ENCODE data around the gene COL7A1.
"Not testable (repeated sequence)": the region's sequence is repeated elsewhere in the genome, so short reads cannot be mapped to it uniquely, and the experiment has no call there.

Gene COL7A1

DNA sequence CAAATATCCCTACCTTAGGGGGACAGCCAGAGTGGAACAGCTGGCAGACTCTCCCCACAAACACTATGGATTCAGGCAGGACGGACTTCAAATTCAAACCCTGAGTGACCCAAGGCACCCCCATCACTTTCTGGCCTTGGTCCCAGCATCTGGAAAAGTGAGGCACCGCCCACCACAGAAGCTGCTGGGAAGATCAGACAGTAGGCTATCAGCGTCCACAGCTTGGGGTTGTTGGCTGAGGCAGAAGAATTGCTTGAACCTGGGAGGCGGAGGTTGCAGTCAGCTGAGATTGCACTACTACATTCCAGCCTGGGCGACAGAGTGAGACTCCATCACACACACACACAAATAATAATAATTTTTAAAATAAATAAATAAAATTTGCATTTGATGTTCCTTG is 47.0 kb downstream of the COL7A1 start:
- Histone ChIP-seq H3K4me1 (ENCODE audit: control insufficient read depth, insufficient read depth, low read length) (no peaks in the 10 kb centered on the region), H3K9me3 (ENCODE audit: control insufficient read depth, low read length) (no peaks in the 10 kb centered on the region), H3K4me3 (ENCODE audit: low read length) (no peak overlapping the region), H3K36me3 (ENCODE audit: control insufficient read depth, insufficient read depth, low read length, severe bottlenecking) (no peaks in the 10 kb centered on the region), H3K27me3 (replicated peaks; ENCODE audit: control insufficient read depth, insufficient read depth, low read length) (no peaks in the 10 kb centered on the region), H3K9ac (ENCODE audit: low read length) (no peak overlapping the region)
- DNase-seq (ENCODE audit: low read depth): no peak

- Histone ChIP-seq H3K36me3 (ENCODE audit: control insufficient read depth, insufficient read depth, low read length, severe bottlenecking) (no peaks in the 10 kb centered on the region), H3K4me3 (ENCODE audit: low read length) (no peak overlapping the region), H3K27me3 (replicated peaks; ENCODE audit: control insufficient read depth, insufficient read depth, low read length) (no peaks in the 10 kb centered on the region), H3K4me1 (ENCODE audit: control insufficient read depth, insufficient read depth, low read length) (no peaks in the 10 kb centered on the region), H3K9ac (ENCODE audit: low read length) (no peak overlapping the region), H3K9me3 (ENCODE audit: control insufficient read depth, low read length) (no peaks in the 10 kb centered on the region)
- no peak for DNase-seq (ENCODE audit: low read depth)
Measured at GRCh38 chr3:48546203-48546829, 48.8 kb downstream of the COL7A1 start.

DNA sequence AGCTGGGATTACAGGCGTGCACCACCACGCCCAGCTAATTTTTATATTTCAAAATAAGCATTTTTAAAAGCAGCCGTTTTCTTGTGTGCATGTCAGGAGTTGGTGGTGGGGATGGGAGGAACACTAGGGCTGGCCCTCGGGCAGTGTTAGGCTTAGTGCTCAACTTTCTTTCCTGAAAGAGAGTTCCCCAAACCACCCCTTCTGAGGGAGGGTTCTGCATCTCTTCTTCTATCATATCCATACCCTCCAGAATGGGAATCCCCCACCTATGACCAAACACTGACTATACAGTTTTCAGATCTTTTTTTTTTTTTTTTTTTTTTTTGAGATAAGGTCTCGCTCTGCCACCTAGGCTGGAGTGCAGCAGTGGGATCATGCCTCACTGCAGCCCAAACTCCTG is 51.0 kb downstream of the COL7A1 start:
- DNase-seq (ENCODE audit: low read depth): no peak
- no peak overlapping the region for H3K4me3 ChIP-seq (ENCODE audit: low read length)
- H3K9me3 ChIP-seq (ENCODE audit: control insufficient read depth, low read length): no peaks in the 10 kb centered on the region
- H3K4me1 ChIP-seq (ENCODE audit: control insufficient read depth, insufficient read depth, low read length): no peaks in the 10 kb centered on the region
- H3K36me3 ChIP-seq (ENCODE audit: control insufficient read depth, insufficient read depth, low read length, severe bottlenecking): no peaks in the 10 kb centered on the region
- no peaks in the 10 kb centered on the region for H3K27me3 ChIP-seq (replicated peaks; ENCODE audit: control insufficient read depth, insufficient read depth, low read length)
- no peak overlapping the region for H3K9ac ChIP-seq (ENCODE audit: low read length)

- Histone ChIP-seq H3K36me3 (ENCODE audit: control insufficient read depth, insufficient read depth, low read length, severe bottlenecking) (no peaks in the 10 kb centered on the region), H3K4me1 (ENCODE audit: control insufficient read depth, insufficient read depth, low read length) (no peaks in the 10 kb centered on the region)
- no peak for DNase-seq (ENCODE audit: low read depth)
Measured at GRCh38 chr3:48543271-48543866, 51.8 kb downstream of the COL7A1 start.

GRCh38 chr3:48538451-48538850 is 56.7 kb downstream of the COL7A1 start:
- Histone ChIP-seq H3K9ac (ENCODE audit: low read length) (no peak overlapping the region), H3K4me3 (ENCODE audit: low read length) (no peak overlapping the region), H3K4me1 (ENCODE audit: control insufficient read depth, insufficient read depth, low read length) (no peaks in the 10 kb centered on the region), H3K9me3 (ENCODE audit: control insufficient read depth, low read length) (no peaks in the 10 kb centered on the region), H3K36me3 (ENCODE audit: control insufficient read depth, insufficient read depth, low read length, severe bottlenecking) (peaks cover 4% of the 10 kb centered on the region), H3K27me3 (replicated peaks; ENCODE audit: control insufficient read depth, insufficient read depth, low read length) (no peaks in the 10 kb centered on the region)
- no peak for DNase-seq (ENCODE audit: low read depth)

More at GRCh38 chr3:48543271-48543866, 51.8 kb downstream of the COL7A1 start:
- Histone ChIP-seq H3K9ac (ENCODE audit: low read length) (no peak overlapping the region), H3K9me3 (ENCODE audit: control insufficient read depth, low read length) (no peaks in the 10 kb centered on the region), H3K4me3 (ENCODE audit: low read length) (no peak overlapping the region), H3K27me3 (replicated peaks; ENCODE audit: control insufficient read depth, insufficient read depth, low read length) (no peaks in the 10 kb centered on the region)

- DNase-seq (ENCODE audit: low read depth): no peak
- Histone ChIP-seq H3K27me3 (replicated peaks; ENCODE audit: control insufficient read depth, insufficient read depth, low read length) (no peaks in the 10 kb centered on the region), H3K4me3 (ENCODE audit: low read length) (no peak overlapping the region), H3K9ac (ENCODE audit: low read length) (no peak overlapping the region), H3K4me1 (ENCODE audit: control insufficient read depth, insufficient read depth, low read length) (no peaks in the 10 kb centered on the region), H3K36me3 (ENCODE audit: control insufficient read depth, insufficient read depth, low read length, severe bottlenecking) (peaks cover 4% of the 10 kb centered on the region), H3K9me3 (ENCODE audit: control insufficient read depth, low read length) (no peaks in the 10 kb centered on the region)
Measured at GRCh38 chr3:48536785-48537184, 58.3 kb downstream of the COL7A1 start.

- H3K9me3 ChIP-seq (ENCODE audit: control insufficient read depth, low read length): no peaks in the 10 kb centered on the region
- peaks cover 4% of the 10 kb centered on the region for H3K36me3 ChIP-seq (ENCODE audit: control insufficient read depth, insufficient read depth, low read length, severe bottlenecking)
- no peak overlapping the region for H3K4me3 ChIP-seq (ENCODE audit: low read length)
- DNase-seq (ENCODE audit: low read depth): no peak
- no peaks in the 10 kb centered on the region for H3K27me3 ChIP-seq (replicated peaks; ENCODE audit: control insufficient read depth, insufficient read depth, low read length)
- H3K9ac ChIP-seq (ENCODE audit: low read length): no peak overlapping the region
- no peaks in the 10 kb centered on the region for H3K4me1 ChIP-seq (ENCODE audit: control insufficient read depth, insufficient read depth, low read length)
Measured at GRCh38 chr3:48536116-48536515, 59.0 kb downstream of the COL7A1 start.

DNA sequence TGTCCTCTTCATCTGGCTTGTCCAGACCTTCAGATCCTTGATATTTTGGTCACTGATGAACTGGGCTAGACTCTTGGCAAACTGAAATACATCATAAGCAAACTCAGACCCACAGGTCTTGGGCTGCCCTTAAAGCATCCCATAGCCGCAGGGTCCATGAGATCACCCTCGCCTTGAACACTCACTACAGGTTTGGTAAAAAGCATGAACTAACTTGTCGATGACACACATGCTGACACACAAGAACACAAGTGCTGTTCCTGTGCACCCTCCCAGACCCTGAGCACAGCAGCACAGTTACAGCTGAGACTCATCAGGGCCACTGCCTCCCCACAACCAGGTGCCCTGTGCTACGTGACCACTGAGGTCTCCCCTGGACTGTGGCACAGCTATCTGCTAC is 59.6 kb downstream of the COL7A1 start:
- no peaks in the 10 kb centered on the region for H3K4me1 ChIP-seq (ENCODE audit: control insufficient read depth, insufficient read depth, low read length)
- H3K27me3 ChIP-seq (replicated peaks; ENCODE audit: control insufficient read depth, insufficient read depth, low read length): no peaks in the 10 kb centered on the region
- DNase-seq (ENCODE audit: low read depth): no peak
- H3K9me3 ChIP-seq (ENCODE audit: control insufficient read depth, low read length): no peaks in the 10 kb centered on the region
- peaks cover 4% of the 10 kb centered on the region for H3K36me3 ChIP-seq (ENCODE audit: control insufficient read depth, insufficient read depth, low read length, severe bottlenecking)
- no peak overlapping the region for H3K4me3 ChIP-seq (ENCODE audit: low read length)
- H3K9ac ChIP-seq (ENCODE audit: low read length): no peak overlapping the region

GRCh38 chr3:48532977-48533337 is 62.2 kb downstream of the COL7A1 start:
- H3K9ac ChIP-seq (ENCODE audit: low read length): no peak overlapping the region
- H3K4me3 ChIP-seq (ENCODE audit: low read length): no peak overlapping the region
- no peaks in the 10 kb centered on the region for H3K9me3 ChIP-seq (ENCODE audit: control insufficient read depth, low read length)
- no peaks in the 10 kb centered on the region for H3K27me3 ChIP-seq (replicated peaks; ENCODE audit: control insufficient read depth, insufficient read depth, low read length)
- DNase-seq (ENCODE audit: low read depth): no peak
- peaks cover 4% of the 10 kb centered on the region for H3K36me3 ChIP-seq (ENCODE audit: control insufficient read depth, insufficient read depth, low read length, severe bottlenecking)
- peaks cover 10% of the 10 kb centered on the region for H3K4me1 ChIP-seq (ENCODE audit: control insufficient read depth, insufficient read depth, low read length)

- Histone ChIP-seq H3K4me3 (ENCODE audit: low read length) (no peak overlapping the region), H3K4me1 (ENCODE audit: control insufficient read depth, insufficient read depth, low read length) (peaks cover 10% of the 10 kb centered on the region), H3K9ac (ENCODE audit: low read length) (no peak overlapping the region), H3K36me3 (ENCODE audit: control insufficient read depth, insufficient read depth, low read length, severe bottlenecking) (peaks cover 4% of the 10 kb centered on the region), H3K9me3 (ENCODE audit: control insufficient read depth, low read length) (no peaks in the 10 kb centered on the region), H3K27me3 (replicated peaks; ENCODE audit: control insufficient read depth, insufficient read depth, low read length) (no peaks in the 10 kb centered on the region)
- DNase-seq (ENCODE audit: low read depth): no peak
Measured at GRCh38 chr3:48532271-48532976, 62.7 kb downstream of the COL7A1 start.

DNA sequence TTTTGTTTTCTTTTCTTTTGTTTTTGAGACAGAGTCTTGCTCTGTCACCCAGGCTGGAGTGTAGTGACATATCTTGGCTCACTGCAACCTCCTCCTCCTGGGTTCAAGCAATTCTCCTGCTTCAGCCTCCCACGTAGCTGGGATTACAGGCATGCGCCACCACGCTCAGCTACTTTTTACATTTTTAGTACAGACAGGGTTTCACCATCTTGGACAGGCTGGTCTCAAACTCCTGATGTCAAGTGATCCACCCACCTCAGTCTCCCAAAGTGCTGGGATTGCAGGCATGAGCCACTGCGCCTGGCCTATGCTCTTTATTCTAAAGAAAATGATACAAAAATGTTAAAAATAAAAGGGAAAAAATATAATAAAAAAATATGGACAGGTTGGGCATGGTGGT is 64.4 kb downstream of the COL7A1 start:
- H3K4me1 ChIP-seq (ENCODE audit: control insufficient read depth, insufficient read depth, low read length); H3K27me3 ChIP-seq (replicated peaks; ENCODE audit: control insufficient read depth, insufficient read depth, low read length); H3K9me3 ChIP-seq (ENCODE audit: control insufficient read depth, low read length); H3K36me3 ChIP-seq (ENCODE audit: control insufficient read depth, insufficient read depth, low read length, severe bottlenecking); DNase-seq (ENCODE audit: low read depth); H3K4me3 ChIP-seq (ENCODE audit: low read length); H3K9ac ChIP-seq (ENCODE audit: low read length): not testable (repeated sequence)
